ENCODE results near the gene BRD3OS.

The BRD3OS gene

GRCh38 chr9:134004131-134004873 is 21.0 kb upstream of the BRD3OS start:
- TF ChIP-seq CTCF (IDR thresholded peaks at IDR 0.05; ENCODE audit: low read depth, low read length) (no peak), EZH2phosphoT487 (IDR thresholded peaks at IDR 0.05; ENCODE audit: low read depth) (no peak)
- H3K27me3 ChIP-seq (ENCODE audit: low read depth, low read length), result peaks cover 12% of the 10 kb centered on the region; the same call in 1 of the 2 replicates
- H4K20me1 ChIP-seq (ENCODE audit: insufficient read depth, low read length), result no peaks in the 10 kb centered on the region
- H3K4me2 ChIP-seq (ENCODE audit: low read length), result no peak overlapping the region
- H3K27ac ChIP-seq (ENCODE audit: low read length), result no peak overlapping the region
- H3K36me3 ChIP-seq (replicated peaks; ENCODE audit: low read depth, low read length), result no peaks in the 10 kb centered on the region
- H3K9ac ChIP-seq (ENCODE audit: low read length), result no peak overlapping the region
- H3K79me2 ChIP-seq (ENCODE audit: low read length), result no peaks in the 10 kb centered on the region
- no peak overlapping the region for H3K4me3 ChIP-seq (ENCODE audit: low read length)
- no peaks in the 10 kb centered on the region for H3K4me1 ChIP-seq (ENCODE audit: low read length)
- no peak overlapping the region for H2AFZ ChIP-seq (ENCODE audit: low read depth, low read length)
- H3K9me3 ChIP-seq (ENCODE audit: insufficient read depth, low read length), result no peaks in the 10 kb centered on the region

- H3K27ac ChIP-seq (ENCODE audit: low read length), result no peak overlapping the region
- H3K9ac ChIP-seq (ENCODE audit: low read length), result no peak overlapping the region
- no peaks in the 10 kb centered on the region for H3K36me3 ChIP-seq (replicated peaks; ENCODE audit: low read depth, low read length)
- peaks cover 12% of the 10 kb centered on the region; the same call in 1 of the 2 replicates for H3K27me3 ChIP-seq (ENCODE audit: low read depth, low read length)
- no peaks in the 10 kb centered on the region for H3K9me3 ChIP-seq (ENCODE audit: insufficient read depth, low read length)
- H4K20me1 ChIP-seq (ENCODE audit: insufficient read depth, low read length), result no peaks in the 10 kb centered on the region
- no peak overlapping the region for H3K4me3 ChIP-seq (ENCODE audit: low read length)
- H3K4me1 ChIP-seq (ENCODE audit: low read length), result no peaks in the 10 kb centered on the region
- no peaks in the 10 kb centered on the region for H3K79me2 ChIP-seq (ENCODE audit: low read length)
- TF ChIP-seq CTCF (IDR thresholded peaks at IDR 0.05; ENCODE audit: low read depth, low read length) (no peak), EZH2phosphoT487 (IDR thresholded peaks at IDR 0.05; ENCODE audit: low read depth) (no peak)
- H2AFZ ChIP-seq (ENCODE audit: low read depth, low read length), result no peak overlapping the region
- H3K4me2 ChIP-seq (ENCODE audit: low read length), result no peak overlapping the region
These were observed 20.4 kb upstream of the BRD3OS start for GRCh38 chr9:134004881-134005280.

GRCh38 chr9:134005381-134005780 is 19.9 kb upstream of the BRD3OS start:
- Histone ChIP-seq H3K4me2 (ENCODE audit: low read length) (no peak overlapping the region), H2AFZ (ENCODE audit: low read depth, low read length) (no peak overlapping the region), H3K4me1 (ENCODE audit: low read length) (no peaks in the 10 kb centered on the region), H3K4me3 (ENCODE audit: low read length) (no peak overlapping the region), H3K36me3 (replicated peaks; ENCODE audit: low read depth, low read length) (no peaks in the 10 kb centered on the region), H3K9ac (ENCODE audit: low read length) (no peak overlapping the region), H3K9me3 (ENCODE audit: insufficient read depth, low read length) (no peaks in the 10 kb centered on the region), H4K20me1 (ENCODE audit: insufficient read depth, low read length) (no peaks in the 10 kb centered on the region), H3K79me2 (ENCODE audit: low read length) (no peaks in the 10 kb centered on the region), H3K27ac (ENCODE audit: low read length) (no peak overlapping the region), H3K27me3 (ENCODE audit: low read depth, low read length) (peaks cover 12% of the 10 kb centered on the region; the same call in 1 of the 2 replicates)
- TF ChIP-seq EZH2phosphoT487 (IDR thresholded peaks at IDR 0.05; ENCODE audit: low read depth) (no peak), CTCF (IDR thresholded peaks at IDR 0.05; ENCODE audit: low read depth, low read length) (no peak)

- no peaks in the 10 kb centered on the region for H3K9me3 ChIP-seq (ENCODE audit: insufficient read depth, low read length)
- H3K79me2 ChIP-seq (ENCODE audit: low read length), result no peaks in the 10 kb centered on the region
- H3K4me2 ChIP-seq (ENCODE audit: low read length), result no peak overlapping the region
- no peak overlapping the region for H3K4me3 ChIP-seq (ENCODE audit: low read length)
- no peak overlapping the region for H3K27ac ChIP-seq (ENCODE audit: low read length)
- no peak overlapping the region for H3K9ac ChIP-seq (ENCODE audit: low read length)
- H3K27me3 ChIP-seq (ENCODE audit: low read depth, low read length), result peaks cover 12% of the 10 kb centered on the region; the same call in 1 of the 2 replicates
- no peaks in the 10 kb centered on the region for H3K4me1 ChIP-seq (ENCODE audit: low read length)
- no peaks in the 10 kb centered on the region for H3K36me3 ChIP-seq (replicated peaks; ENCODE audit: low read depth, low read length)
- H4K20me1 ChIP-seq (ENCODE audit: insufficient read depth, low read length), result no peaks in the 10 kb centered on the region
- TF ChIP-seq EZH2phosphoT487 (IDR thresholded peaks at IDR 0.05; ENCODE audit: low read depth) (no peak), CTCF (IDR thresholded peaks at IDR 0.05; ENCODE audit: low read depth, low read length) (no peak)
- no peak overlapping the region for H2AFZ ChIP-seq (ENCODE audit: low read depth, low read length)
These were observed 18.1 kb upstream of the BRD3OS start for GRCh38 chr9:134007150-134007549.

Measured in OCI-LY3 (cell line).